ENCODE measurements around the gene KLF7. TPM values are rescaled to one million over a fixed set of nuclear protein-coding genes. Genes with fewer than 3 reads are reported as not detected.

The KLF7 gene
- total RNA-seq, 1 experiment from 2014 or later = 5.5 TPM

DNA sequence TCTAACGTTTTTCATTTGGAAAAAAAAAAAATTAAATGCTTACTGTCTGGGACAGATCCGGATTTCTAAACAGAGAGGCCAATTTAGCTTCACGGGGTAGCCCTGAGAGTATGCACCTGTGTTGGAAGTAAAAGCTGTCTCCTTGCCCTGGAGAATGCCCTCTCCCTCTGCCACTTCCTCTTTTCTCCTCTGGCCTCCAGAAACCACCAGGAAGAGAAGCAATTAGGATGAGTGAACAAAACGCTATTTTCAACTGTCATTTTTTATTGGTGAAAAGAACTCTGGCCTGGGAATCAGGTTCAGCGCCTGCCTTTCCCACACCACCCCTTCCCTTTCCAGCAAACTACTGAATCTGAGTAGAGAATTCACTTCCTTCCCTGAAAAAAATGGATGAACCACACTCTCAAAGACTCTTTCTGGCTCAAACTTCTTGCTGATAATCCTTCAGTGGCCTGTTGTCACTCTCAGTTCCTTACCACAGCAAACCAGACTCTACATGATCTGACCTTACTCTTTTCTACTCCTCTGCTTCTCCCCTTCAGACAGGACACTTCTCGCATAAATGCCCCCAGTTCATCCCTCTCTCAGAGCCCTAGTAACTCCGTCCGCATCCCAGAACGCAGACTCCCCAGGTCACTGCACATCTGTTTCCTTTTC lies 29.8 kb downstream of the KLF7 start:
- in situ Hi-C loops (cut with HindIII; ENCODE audit: low pct_unique_long_range_greater_than_20kb, low sequenced_read_pairs) = no loop called here

DNA sequence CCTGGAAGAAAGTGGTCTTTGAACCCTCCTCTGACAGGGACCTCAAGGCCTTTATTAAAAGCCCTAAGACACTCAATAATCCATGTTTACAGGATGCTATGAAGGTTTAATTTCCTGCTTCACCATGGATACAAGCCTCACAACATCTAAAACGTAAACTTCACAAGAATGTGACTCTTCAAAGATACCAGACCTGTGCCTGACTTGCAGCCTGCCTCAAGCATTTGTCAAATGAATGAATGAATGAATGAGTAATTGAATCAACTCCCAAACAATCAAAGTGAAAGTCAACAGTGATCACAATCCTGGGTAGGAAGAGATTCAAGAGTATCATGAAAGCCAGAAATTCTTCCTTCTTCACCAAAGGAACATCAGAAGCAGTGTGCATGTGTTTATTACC lies 30.4 kb downstream of the KLF7 start:
- peak; percentile 26 for DNase-seq (ENCODE audit: low read depth)

More for the DNA sequence above, 29.8 kb downstream of the KLF7 start:
- no peak for DNase-seq (ENCODE audit: low read depth)

DNA sequence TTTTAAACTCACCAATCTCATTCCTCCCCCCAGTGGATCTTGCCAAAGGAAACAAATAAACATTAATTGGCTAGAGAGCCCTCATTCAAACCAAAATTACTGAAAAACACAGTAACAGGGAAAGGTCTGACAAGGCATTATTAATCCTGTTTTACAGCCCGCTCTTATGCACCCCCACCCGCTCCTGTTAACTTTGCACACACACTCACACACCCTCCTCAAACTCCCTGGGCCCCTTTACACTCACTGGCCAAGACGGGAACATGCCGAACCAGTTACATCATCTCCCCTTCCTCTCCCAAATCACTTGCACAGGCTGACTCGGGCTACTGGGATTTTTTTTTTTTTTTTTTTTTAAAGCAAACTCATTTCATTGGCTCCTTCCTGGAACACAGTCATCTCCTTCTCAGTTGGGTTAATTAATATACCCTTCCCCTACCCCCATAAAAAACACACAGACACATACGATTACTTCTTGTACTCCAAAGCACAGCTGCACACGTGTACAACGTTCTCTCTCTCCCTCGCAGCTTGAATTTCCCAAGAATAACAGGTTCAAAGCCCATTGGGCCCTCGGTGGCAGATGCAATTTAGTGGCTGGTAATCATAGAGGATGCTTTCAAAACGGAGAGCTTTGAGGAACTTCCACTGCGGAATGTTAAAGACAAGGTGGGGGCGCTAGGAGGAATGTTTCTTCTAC lies 31.8 kb downstream of the KLF7 start:
- in situ Hi-C loops (cut with HindIII; ENCODE audit: low pct_unique_long_range_greater_than_20kb, low sequenced_read_pairs) = no loop called here
- peak; percentile 81 for DNase-seq (ENCODE audit: low read depth)

More for the DNA sequence above, 30.4 kb downstream of the KLF7 start:
- in situ Hi-C loops (cut with HindIII; ENCODE audit: low pct_unique_long_range_greater_than_20kb, low sequenced_read_pairs) = no loop called here

DNA sequence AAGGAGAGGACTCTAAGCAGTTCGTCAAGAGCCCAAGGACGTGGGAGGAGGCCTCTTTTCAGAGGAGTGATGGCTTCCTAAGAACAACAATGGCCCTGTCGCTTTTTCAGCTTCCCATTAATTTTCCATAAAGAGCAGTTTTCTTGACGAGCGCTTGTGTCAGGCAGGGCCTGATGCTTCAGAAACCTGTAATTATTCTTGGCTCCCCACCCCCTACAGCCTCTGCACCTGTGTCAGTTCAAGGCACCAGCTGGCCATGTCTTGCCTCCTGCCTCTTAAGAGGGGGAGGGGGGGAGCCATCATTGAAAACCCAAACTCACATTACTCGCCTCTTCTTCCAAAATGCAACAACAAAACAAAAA lies 32.3 kb downstream of the KLF7 start:
- in situ Hi-C loops (cut with HindIII; ENCODE audit: low pct_unique_long_range_greater_than_20kb, low sequenced_read_pairs) = no loop called here
- DNase-seq (ENCODE audit: low read depth) = peak; percentile 28

DNA sequence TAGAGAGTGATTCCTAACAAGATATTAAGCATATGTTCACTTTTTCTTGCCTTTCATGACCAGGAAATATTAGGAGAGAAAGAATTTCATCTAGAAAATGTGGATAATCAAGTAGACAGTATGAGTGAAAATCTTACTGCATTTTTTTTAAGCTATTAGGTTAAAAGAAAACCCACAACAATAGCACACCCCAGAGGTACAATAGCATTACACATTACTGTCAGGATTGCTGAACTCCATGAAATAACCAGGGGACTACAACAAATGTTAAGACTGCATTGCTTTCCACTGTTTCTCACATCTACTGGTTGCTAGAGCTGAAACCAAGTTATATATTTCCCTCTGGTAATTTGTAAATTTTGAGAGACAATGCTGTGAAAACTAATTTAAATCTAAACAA lies 33.7 kb downstream of the KLF7 start:
- in situ Hi-C loops (cut with HindIII; ENCODE audit: low pct_unique_long_range_greater_than_20kb, low sequenced_read_pairs) = no loop called here
- no peak for DNase-seq (ENCODE audit: low read depth)

DNA sequence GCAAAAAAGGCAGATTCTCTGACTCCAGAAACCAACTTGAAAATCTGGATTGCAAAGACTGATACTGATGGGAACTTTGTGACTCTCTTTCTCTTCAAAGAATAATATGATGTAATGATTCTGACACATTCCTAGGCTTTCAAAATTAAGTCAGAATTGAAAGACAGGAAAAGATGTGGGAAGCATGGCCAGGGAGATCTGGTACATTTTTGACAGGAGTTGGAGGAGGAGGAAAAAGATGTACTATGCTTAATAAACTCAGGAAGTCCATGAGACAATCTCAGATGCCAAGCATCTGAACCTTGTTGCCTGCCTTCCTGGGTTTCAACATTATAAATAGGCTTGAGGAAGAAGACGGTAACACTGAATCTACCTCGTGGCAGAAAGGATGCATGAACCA lies 34.2 kb downstream of the KLF7 start:
- DNase-seq (ENCODE audit: low read depth) = no peak
- in situ Hi-C loops (cut with HindIII; ENCODE audit: low pct_unique_long_range_greater_than_20kb, low sequenced_read_pairs) = no loop called here

DNA sequence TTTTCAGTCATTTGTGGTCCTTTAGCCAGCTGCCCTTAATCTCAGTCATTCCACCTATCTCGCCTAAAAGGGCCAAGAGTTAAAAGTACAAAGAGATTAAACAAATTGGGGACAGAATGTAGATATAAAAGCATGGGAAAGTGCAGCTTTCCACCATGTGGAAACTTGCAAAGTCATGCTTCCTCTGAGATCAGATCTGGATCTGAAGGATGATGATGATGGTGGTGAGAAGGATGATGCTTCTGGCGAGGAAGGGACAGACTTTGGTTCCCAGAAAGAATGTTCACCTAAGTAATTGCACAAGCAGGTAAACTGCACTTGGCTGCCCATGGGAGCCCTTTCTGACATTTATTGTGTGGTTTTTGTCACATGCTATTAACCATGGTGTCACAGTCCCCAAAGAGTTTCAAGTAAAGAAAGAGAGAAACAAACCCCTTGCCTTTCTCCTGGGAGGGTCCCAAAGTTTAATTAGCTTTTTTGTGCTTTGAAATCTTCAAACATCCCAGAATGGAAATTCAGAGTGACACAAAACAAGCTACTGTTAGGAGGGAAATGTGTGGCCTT lies 34.7 kb downstream of the KLF7 start:
- in situ Hi-C loops (cut with HindIII; ENCODE audit: low pct_unique_long_range_greater_than_20kb, low sequenced_read_pairs) = no loop called here
- DNase-seq (ENCODE audit: low read depth) = no peak

DNA sequence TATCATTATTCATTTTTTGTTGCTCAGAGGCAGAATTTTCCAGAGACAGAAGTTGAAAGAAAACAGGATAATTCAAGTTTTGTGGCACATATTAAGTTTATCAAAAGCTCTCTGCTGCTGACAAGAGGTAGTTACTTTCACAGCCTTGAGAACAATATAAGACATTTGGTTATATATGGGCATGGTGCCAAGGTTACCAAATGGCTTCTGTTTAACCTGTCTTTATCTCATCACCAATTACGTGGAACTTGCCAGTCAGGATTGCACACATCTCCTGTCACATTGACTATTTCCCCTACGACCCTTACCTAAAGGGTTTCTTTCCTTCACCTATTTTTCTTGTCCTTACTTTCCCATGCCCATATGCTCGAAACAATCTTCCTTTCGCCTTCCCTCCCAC lies 35.9 kb downstream of the KLF7 start:
- in situ Hi-C loops (cut with HindIII; ENCODE audit: low pct_unique_long_range_greater_than_20kb, low sequenced_read_pairs) = no loop called here
- no peak for DNase-seq (ENCODE audit: low read depth)

DNA sequence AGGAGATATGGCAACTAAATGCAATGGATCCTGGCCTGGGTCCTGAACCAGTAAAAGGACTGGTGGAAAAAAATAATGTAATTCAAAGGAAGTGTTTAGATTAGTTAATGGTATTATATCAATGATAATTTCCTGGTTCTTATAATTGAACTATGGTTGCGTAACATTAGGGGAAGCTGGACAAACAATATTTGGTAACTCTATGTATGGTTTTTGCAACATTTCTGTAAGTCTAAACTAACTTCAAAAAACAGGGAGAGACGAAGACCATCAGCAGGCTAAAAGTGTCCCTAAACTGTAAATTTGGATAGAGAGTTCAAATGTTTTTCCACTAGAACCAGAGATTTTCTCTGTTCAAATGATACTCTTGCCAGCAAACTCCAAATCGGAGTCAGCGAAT lies 36.9 kb downstream of the KLF7 start:
- in situ Hi-C loops (cut with HindIII; ENCODE audit: low pct_unique_long_range_greater_than_20kb, low sequenced_read_pairs) = no loop called here
- no peak for DNase-seq (ENCODE audit: low read depth)

DNA sequence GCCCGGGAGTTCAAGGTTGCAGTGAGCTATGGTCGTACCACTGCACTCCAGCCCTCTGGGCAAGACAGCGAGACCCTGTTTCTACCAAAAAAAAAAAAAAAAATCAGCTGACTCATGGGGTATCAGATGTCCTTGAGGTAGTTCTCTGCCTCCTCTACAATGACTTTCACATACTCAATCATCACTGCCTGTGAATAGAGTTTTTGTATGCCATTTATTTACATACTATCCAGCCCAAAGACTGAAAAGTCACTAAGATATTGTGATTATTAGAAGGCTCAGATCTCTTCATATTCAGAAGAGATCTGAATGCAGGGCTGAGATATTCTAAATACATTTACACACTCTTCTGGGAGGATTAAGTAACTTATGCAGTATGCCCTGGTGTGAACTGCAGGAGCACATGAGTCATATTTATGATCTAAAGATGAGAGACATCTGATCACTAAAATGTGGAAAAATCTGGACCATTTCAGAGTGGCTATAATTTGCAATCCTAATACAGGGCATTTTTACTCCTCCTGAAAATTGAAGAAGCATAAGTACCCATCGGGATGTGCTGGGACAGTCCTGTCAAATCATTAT lies 38.9 kb downstream of the KLF7 start:
- no peak for DNase-seq (ENCODE audit: low read depth)
- in situ Hi-C loops (cut with HindIII; ENCODE audit: low pct_unique_long_range_greater_than_20kb, low sequenced_read_pairs) = no loop called here

DNA sequence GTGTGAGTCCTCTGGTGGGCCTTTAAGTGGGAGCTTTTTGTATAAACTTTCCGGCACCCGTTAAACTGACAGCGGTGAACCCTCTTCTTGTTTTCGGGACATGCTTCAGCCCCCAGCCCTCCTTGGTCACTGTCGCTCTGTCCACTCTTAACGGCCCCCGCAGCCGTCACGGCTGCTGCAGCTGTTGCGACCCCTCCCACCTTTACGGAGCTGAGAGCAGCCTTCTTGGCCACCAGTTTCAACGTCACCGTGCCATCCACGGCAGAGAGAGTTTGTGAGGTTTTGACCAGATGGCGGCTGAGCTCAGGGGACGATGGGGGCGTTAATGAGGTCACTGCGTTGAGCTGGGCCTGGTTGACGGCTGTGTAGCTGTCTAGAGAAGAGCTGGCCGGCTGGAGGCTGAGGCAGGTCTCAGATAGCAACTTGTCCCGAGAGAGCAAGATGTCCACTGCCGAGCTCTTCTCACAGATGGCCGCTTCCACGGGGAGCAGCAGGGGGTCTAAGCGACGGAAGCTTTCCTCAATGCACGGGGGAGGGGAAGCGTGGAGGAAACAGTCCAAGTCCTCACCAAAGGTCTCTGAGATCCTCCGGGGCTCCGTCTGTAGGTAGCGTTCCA lies 41.9 kb downstream of the KLF7 start:
- in situ Hi-C loops (cut with HindIII; ENCODE audit: low pct_unique_long_range_greater_than_20kb, low sequenced_read_pairs) = no loop called here

DNA sequence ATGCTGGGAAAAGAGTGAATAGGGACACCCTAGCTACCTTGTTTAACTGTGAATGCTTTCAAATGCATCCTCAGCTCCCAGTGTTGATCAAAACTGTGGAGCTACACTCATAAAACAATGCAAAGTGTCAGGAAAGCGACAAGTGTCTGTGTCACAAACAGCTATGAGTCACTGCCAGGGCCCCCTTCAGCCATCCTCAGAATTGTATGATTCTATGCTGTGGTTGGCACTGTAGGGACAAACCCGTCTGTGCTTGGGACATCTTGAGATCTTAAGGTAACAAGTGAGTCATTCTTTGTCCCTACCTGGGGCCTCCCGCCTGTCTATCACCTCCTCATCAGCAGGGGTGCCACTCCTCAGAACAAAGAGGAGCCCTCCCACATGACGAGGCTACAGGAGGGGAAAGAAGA lies 42.4 kb downstream of the KLF7 start:
- DNase-seq (ENCODE audit: low read depth) = no peak
- in situ Hi-C loops (cut with HindIII; ENCODE audit: low pct_unique_long_range_greater_than_20kb, low sequenced_read_pairs) = no loop called here

More for the DNA sequence above, 41.9 kb downstream of the KLF7 start:
- no peak for DNase-seq (ENCODE audit: low read depth)

DNA sequence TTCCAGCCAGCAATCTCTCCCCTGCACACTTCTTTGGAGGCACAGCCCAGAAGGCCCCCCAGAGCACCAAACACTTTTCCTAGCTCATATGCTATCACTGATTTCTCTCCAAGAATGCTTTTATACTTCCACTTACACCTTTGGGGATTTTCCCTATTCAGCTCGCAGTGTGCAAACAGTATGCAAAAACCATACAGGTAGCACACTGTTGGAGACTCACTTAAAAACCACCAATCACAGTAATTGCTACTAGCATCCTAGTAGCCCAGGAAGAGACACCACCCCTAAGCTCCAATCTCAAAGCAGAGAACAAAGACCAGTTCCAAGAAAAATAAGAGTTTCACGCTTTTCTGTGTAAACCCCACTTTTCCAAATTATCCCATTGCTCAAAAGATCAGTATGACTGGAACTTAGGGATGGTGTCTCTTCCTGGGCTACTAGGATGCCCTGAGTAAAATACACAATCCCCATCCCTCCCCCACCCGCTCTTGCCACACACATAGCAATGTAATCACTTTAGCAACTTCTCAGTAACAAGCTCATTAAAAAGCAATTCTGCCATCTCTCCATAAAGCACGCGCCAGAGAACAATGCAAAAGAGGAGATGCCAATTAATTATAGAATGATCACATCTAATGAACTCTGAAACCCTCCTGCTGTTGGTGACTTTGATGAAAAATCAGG lies 43.0 kb downstream of the KLF7 start:
- in situ Hi-C loops (cut with HindIII; ENCODE audit: low pct_unique_long_range_greater_than_20kb, low sequenced_read_pairs) = no loop called here
- DNase-seq (ENCODE audit: low read depth) = no peak

DNA sequence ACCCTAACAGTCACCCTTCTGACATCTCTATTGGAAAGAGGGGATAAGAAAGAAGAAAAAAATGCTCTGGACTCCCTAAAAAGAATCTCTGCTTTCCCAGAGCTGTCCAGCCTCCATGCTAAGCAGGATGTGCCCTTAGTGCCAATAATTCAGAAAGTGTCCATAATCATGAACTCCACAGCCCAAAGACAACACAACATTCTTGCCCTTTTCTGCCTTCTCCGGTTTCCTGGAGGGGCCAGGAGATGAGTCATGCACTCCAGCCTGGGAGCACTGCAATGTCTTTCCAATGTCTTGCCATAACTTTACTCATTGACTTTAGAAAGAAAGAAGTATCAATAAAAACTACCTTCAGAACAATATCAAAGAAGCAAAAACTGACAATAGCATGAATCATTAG lies 44.0 kb downstream of the KLF7 start:
- DNase-seq (ENCODE audit: low read depth) = peak; percentile 45
- in situ Hi-C loops (cut with HindIII; ENCODE audit: low pct_unique_long_range_greater_than_20kb, low sequenced_read_pairs) = no loop called here

DNA sequence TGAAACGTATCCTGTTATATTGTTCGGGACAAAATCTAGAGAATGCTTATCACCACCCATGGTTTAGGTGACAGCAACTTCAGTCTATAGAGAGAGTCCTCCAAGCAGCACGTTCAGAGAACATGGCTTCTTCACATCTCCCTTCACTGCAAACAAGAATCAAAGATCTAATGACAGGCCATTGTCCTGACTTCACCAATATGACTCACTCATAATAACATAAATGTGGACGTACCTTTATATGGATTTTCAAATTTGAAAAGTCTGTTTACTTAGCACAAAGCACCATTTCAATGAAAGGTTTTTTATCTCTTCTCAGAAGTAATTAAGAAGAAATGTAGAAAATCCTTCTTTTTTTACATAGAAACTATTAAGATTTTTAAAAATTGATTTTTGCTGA lies 46.7 kb downstream of the KLF7 start:
- no peak for DNase-seq (ENCODE audit: low read depth)
- in situ Hi-C loops (cut with HindIII; ENCODE audit: low pct_unique_long_range_greater_than_20kb, low sequenced_read_pairs) = no loop called here

DNA sequence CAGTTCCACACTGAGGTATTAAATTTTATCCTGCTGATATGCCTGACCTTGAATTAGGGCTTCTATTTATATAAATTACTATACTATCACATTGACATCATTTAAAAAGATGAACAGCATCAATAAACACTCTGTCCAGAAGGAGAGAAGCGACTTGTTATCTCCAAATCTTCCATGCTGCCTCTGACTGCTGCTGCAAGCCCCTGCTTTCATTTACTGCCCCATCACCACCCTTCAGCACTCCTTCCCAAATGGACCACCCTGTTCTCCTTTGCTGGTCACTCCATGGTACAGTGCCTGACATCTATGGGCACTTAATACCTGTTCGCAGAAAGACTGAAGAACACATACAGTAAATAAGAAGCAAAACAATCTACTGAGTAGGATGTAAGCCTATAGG lies 48.1 kb downstream of the KLF7 start:
- in situ Hi-C loops (cut with HindIII; ENCODE audit: low pct_unique_long_range_greater_than_20kb, low sequenced_read_pairs) = no loop called here
- no peak for DNase-seq (ENCODE audit: low read depth)

DNA sequence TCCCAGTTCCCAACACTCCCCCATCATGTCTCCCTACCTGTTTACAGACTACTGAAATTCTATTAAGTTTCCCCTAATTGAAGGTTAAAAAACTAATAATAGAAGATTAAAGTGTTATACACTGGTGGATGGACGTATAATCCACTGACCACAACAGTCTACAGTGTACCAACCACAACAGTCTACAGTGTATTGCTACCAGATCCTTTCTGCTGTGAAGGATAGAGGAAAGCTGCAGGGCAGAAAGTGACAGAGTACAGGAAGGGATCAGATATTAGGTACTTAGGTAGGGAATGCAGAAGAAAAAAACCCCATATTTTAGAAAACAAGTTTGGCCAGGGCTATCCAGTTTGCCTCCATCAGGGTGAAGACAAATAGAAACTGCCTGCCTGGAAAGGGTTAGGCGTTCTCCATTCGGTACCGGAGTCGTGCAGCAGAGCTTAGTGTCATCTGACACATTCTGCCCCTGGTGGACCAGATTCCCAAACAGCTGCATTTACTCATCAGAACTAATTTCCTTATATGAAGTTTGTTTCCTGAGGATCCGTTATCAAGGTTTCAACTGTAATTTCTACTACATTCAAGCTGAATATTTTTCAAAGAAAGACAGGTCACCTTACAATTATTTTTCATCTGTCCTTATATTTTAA lies 49.9 kb downstream of the KLF7 start:
- in situ Hi-C loops (cut with HindIII; ENCODE audit: low pct_unique_long_range_greater_than_20kb, low sequenced_read_pairs) = no loop called here
- no peak for DNase-seq (ENCODE audit: low read depth)

DNA sequence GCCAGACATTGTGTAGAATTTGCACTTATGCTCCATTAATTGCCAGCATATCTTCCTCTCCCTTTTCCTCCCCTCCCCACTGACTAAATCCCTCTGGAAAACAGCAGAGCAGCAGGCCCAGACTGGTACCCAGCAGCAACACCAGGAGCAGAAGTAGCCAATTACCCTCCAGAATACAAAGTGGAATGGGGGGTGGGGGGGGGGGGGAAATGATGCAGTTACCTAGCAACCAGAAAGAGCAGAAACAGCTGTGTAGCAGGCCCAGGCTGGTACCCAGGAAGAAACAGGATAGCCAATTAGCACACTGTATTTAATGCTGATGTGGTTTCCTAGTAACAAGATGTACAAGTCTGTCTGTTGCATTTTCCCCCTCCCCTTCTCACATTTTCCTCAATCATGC lies 52.3 kb downstream of the KLF7 start:
- no peak for DNase-seq (ENCODE audit: low read depth)
- in situ Hi-C loops (cut with HindIII; ENCODE audit: low pct_unique_long_range_greater_than_20kb, low sequenced_read_pairs) = no loop called here

Data from Caki2 (cell line).